Fibroblast of skin of scalp (primary cell): ENCODE data around the gene CELA2B.
A peak's percentile ranks its signal among the peaks of the same experiment; 100 is the strongest.

Source experiments
- DNase-seq: peaks from one replicate; pipeline ENCODE4 v3.0.0-alpha.2; 2013

The CELA2B gene

DNA sequence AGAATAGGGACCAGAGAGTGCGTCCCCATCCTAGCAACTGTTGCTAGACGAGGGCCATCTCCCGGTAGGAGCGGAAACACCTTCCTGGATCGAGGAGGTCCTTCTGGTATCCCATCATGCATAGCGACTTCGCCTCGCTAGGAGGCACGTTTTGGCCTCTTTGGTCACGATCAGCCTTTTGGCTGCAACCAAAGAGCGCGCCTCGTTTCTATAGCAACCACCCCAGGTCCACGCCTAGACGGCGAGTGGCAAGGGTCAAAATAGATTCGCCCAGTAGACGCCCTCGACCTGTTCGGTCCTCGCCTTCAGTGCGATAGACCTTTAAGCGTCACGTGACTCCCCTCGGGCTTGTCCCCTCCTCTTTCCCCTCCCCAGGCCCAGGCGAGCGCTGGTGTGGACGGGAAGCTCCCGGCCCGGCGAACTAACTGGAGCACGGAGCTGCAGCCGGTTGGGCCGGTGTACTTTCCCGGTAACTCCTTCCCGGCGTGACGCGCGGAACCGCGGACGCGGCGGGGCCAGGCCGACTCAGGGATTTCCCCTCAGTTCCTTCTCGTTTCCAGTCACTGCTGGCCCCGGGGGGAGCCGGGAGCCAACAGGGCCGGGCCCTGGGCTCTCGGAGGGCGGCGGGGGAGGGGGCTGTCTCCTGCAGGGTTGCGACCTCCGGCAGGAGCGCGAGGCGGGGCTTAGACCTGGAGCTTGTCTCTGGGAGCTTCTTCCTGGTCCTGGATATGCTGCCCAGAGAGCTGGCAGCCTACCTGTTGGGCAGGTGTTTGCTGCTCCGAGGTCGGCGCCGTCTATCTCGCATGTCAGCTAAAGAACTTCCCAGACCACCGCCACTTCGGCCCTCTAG is 50.8 kb downstream of the CELA2B start, which contains the start of gene DNAJC16:
DNAJC16 (plus strand) TSS at position 359 of the 850 bp plus-strand sequence. CDS start 2,258 bp downstream, outside the sequence.
- DNase-seq = peak; percentile 100

DNA sequence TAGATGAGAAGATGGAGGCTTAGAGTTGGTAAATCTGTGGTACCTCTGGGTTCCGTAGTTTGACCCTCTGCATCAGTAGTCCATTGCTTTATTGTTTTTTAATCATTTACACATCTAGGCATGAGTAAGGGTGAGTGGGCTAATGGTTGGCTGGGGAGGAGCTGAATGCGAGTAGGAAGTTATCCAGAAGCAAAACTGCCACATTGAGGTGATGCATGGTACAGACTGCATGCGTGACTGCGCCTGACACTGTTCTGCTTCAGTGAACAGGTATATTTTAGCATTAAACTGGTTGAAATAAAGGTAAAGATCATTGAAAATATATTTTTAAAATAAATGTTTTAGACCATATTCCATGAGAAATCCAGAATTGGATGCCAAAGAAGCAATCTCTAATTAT is 55.1 kb downstream of the CELA2B start:
- no peak for DNase-seq

DNA sequence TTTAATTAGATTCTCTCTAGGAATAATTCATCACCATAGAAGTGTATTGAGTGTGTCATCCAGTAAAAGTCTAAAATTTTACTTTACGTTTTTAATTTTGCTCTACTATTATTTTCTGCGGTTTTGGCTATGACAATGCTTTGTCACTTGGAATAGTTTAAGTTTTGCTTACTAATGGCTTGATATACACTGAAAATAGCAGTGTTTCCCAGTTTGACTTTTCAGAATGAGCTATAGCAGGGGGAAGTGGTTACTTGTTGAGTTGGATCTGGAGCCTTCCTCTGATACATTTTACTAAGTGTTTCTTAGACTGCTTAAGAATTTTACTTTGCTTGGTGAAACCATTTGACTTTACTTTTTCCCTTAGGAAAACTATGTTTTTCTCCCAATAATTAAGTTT is 55.8 kb downstream of the CELA2B start:
- no peak for DNase-seq

DNA sequence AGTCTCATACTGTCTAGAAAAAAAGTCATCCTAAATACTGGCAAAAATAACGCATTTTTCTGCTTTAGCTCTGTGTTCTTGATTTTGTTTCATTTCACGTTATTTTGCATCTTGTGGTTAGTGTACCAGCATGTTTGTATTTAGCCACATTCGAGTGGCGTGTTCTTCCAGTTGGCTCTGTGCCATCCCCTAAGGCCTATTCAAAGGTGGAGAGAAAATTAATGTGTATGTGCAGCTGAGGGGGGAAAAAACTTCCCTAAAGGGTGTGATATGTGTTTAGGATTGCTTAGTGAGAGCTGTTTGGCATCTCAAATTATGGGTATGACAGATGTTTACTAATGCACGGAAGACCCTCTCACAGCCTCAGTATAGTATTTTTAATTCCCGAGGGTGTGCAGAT is 62.9 kb downstream of the CELA2B start:
- DNase-seq = no peak

DNA sequence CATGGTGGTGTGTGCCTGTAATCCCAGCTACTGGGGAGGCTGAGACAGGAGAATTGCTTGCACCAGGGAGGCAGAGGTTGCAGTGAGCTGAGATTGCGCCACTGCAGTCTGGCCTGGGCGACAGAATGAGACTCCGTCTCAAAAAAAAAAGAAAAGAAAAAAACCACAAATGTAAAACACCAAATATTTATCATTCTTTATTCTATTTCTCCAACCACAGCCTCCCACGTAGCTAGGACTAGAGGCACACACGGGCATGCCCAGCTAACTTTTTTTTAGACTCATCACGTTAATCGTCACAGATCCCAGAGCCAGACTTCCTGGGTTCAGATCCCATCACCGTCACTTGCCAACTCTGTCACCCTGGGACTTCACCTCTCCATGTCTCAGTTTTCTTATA is 64.3 kb downstream of the CELA2B start:
- peak; percentile 71 for DNase-seq
